ENCODE data around the gene FYCO1.

DNA sequence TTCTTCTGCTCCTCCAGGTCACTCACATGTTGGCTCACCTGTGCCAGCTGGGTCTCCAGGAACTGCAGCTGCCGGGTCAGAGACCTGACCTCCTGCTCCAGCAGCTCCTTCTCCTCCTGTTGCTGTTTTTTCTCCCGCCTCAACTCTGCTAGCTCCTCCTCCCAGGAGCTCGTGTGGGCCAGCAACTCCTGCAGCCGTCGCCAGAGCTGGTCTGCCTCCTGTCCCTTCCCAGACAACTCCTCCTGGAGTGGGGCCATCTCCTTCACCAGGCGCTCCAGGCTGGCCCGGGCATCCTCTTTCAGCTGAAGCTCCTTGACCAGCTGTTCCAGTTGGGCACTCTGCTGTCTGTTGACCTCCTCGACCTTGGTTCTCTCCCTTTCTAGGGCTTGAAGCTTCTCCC is 27.9 kb downstream of the FYCO1 start:
- TF ChIP-seq CTCF (IDR thresholded peaks at IDR 0.05) (no peak), POLR2A (IDR thresholded peaks at IDR 0.05) (no peak)

Data from Peyer's patch (tissue), 4 donors.